Endothelial cell (in vitro differentiated cells): ENCODE measurements around the gene UBXN7. TPM values are rescaled to one million over a fixed set of nuclear protein-coding genes. Genes with fewer than 3 reads are reported as not detected.

Experiments used
- DNase-seq: peaks from one replicate; pipeline ENCODE4 v3.0.0; 2021; ENCODE audit warnings: low spot score
- H3K27ac Mint-ChIP-seq: one replicate; pipeline ENCODE4 v1.8.0; 2021; ENCODE audit warnings: mixed read lengths, inconsistent platforms; ENCODE audit not compliant: unreplicated experiment
- H3K27me3 Mint-ChIP-seq: one replicate; pipeline ENCODE4 v1.8.0; 2021; ENCODE audit warnings: mild to moderate bottlenecking, moderate library complexity, mixed read lengths, inconsistent platforms; ENCODE audit not compliant: unreplicated experiment
- H3K36me3 Mint-ChIP-seq: one replicate; pipeline ENCODE4 v1.8.0; 2021; ENCODE audit warnings: mild to moderate bottlenecking, low read depth, mixed read lengths, inconsistent platforms; ENCODE audit not compliant: unreplicated experiment
- H3K4me1 Mint-ChIP-seq: one replicate; pipeline ENCODE4 v1.8.0; 2021; ENCODE audit warnings: mild to moderate bottlenecking, mixed read lengths, inconsistent platforms; ENCODE audit not compliant: unreplicated experiment
- H3K4me3 Mint-ChIP-seq: one replicate; pipeline ENCODE4 v1.8.0; 2021; ENCODE audit warnings: mild to moderate bottlenecking, mixed read lengths, inconsistent platforms; ENCODE audit not compliant: unreplicated experiment
- H3K9me3 Mint-ChIP-seq: one replicate; pipeline ENCODE4 v1.8.0; 2021; ENCODE audit warnings: mixed read lengths, inconsistent platforms; ENCODE audit not compliant: unreplicated experiment
- CTCF ChIP-seq: fragments of 200-600 bp; sonication (generic); IDR thresholded peaks from one replicate; pipeline ENCODE4 v1.5.0; 2021; ENCODE audit warnings: antibody characterized with exemption; ENCODE audit not compliant: unreplicated experiment
- total RNA-seq: library from RNA; stranded (reverse); fragmentation: NEBNext Ultra II Directional; extraction: Animal tissue kit (Norgen Biotek cat#: 25700); gene quantifications from one replicate; pipeline ENCODE4 v1.2.1, GENCODE V29; 2021; ENCODE audit not compliant: unreplicated experiment

The UBXN7 gene
- total RNA-seq, 1 donor from 2014 or later, result 71.7 TPM

GRCh38 chr3:196357905-196358304 lies 74.3 kb downstream of the UBXN7 start:
- Mint-ChIP-seq H3K4me1 (peaks cover 13% of the 10 kb centered on the region), H3K9me3 (no peaks in the 10 kb centered on the region), H3K27ac (no peak overlapping the region), H3K4me3 (peak overlapping the region; percentile 7), H3K27me3 (no peaks in the 10 kb centered on the region), H3K36me3 (peaks cover 43% of the 10 kb centered on the region)
- DNase-seq, result no peak
- TF ChIP-seq CTCF, result no peak

- no peak for DNase-seq
- H3K27me3 Mint-ChIP-seq, result no peaks in the 10 kb centered on the region
- no peak for TF ChIP-seq CTCF
Observed at GRCh38 chr3:196356556-196356955, 75.7 kb downstream of the UBXN7 start.

GRCh38 chr3:196355668-196356067 lies 76.6 kb downstream of the UBXN7 start:
- H3K27me3 Mint-ChIP-seq, result no peaks in the 10 kb centered on the region
- H3K4me1 Mint-ChIP-seq, result peaks cover 13% of the 10 kb centered on the region
- DNase-seq, result no peak
- TF ChIP-seq CTCF, result no peak
- H3K27ac Mint-ChIP-seq, result peak overlapping the region; percentile 86
- peaks cover 32% of the 10 kb centered on the region for H3K36me3 Mint-ChIP-seq
- H3K4me3 Mint-ChIP-seq, result peak overlapping the region; percentile 14
- no peaks in the 10 kb centered on the region for H3K9me3 Mint-ChIP-seq

More at GRCh38 chr3:196356556-196356955, 75.7 kb downstream of the UBXN7 start:
- Mint-ChIP-seq H3K9me3 (no peaks in the 10 kb centered on the region), H3K4me3 (no peak overlapping the region), H3K4me1 (peaks cover 13% of the 10 kb centered on the region), H3K27ac (peak overlapping the region; percentile 86), H3K36me3 (peaks cover 37% of the 10 kb centered on the region)

GRCh38 chr3:196354132-196354531 lies 78.1 kb downstream of the UBXN7 start:
- Mint-ChIP-seq H3K36me3 (peaks cover 23% of the 10 kb centered on the region), H3K9me3 (no peaks in the 10 kb centered on the region), H3K4me1 (peaks cover 13% of the 10 kb centered on the region), H3K27me3 (no peaks in the 10 kb centered on the region), H3K27ac (peak overlapping the region; percentile 10), H3K4me3 (no peak overlapping the region)
- no peak for TF ChIP-seq CTCF
- no peak for DNase-seq

GRCh38 chr3:196351541-196351940 lies 80.7 kb downstream of the UBXN7 start:
- no peak for TF ChIP-seq CTCF
- Mint-ChIP-seq H3K27ac (no peak overlapping the region), H3K27me3 (peaks cover 4% of the 10 kb centered on the region), H3K4me3 (no peak overlapping the region), H3K4me1 (peaks cover 14% of the 10 kb centered on the region), H3K36me3 (peaks cover 25% of the 10 kb centered on the region), H3K9me3 (no peaks in the 10 kb centered on the region)
- no peak for DNase-seq
